ENCODE measurements around the gene HARS2.
"Not testable (repeated sequence)": the region's sequence is repeated elsewhere in the genome, so short reads cannot be mapped to it uniquely, and the experiment has no call there.

HARS2 gene

DNA sequence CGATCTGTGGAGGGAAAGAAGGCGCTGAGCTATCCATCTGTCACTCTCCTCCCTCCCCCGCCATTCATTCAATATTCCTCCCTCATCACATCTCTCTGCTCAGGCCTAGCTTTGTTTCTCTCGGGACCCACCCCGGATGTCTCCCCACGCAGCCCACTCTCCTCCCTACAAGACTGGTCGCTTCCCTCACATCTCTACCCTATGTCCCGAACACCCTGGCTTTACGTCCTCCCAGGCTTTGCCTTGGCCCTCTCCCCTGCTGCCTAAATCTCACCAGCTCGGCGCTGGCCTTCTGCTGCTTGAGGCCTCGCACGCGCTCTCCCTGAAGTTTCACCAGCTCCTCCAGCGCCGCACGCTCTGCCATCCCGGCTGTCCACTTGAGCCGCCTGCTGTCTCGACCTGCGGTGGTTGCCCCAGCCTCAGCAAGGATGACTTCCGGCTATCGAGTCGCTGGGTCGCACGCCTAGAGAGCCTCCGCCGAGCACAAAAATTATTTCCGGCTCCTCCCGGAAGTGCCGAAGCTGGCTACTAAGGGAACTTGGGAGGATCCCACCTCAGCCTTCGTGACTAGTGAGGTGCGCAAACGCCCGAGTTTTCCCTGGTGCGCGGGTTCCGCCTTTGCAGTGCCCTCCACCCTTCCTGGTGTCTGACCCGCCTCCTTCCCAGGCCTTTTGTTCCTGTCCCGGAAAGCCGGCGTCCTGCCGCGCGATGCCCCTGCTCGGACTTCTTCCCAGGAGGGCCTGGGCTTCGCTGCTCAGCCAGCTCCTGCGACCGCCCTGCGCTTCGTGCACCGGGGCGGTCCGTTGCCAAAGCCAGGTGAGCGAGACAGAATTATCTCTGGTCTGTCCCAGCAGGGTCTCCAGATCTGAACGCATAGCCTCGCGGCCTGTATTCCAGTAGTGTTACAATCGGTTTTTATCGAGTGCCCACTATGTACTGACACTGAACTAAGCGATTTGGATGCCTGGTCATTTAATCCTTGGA is at the start of gene HARS2, which contains the start of gene HARS1:
HARS2 (plus strand) TSS at position 515 of the 984 bp plus-strand sequence; CDS start at position 709, 194 bp downstream.
HARS1 (minus strand) TSS at position 430 of the 984 bp plus-strand sequence; CDS start at position 364, 66 bp downstream.
- peak; percentile 89 for DNase-seq

DNA sequence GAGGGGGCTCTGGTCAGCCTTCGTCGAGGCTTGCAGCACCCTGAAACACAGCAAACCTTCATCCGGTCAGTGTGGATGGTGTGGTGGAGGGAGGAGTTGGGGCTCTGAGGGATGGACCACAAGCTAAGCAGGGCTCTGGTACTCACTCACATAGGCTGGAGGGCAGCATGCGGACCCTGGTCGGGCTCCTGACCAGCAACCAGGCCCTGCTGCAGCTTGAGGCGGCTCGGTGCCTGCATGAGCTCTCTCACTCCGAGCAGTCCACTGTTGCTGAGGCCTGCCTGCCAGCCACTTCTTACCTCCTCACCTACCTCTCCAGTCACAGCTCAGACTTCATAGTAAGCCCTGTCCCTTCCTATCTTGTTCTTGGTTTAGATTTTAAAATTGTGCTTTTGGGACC is 49.5 kb upstream of the HARS2 start:
- DNase-seq: no peak

- no peak for DNase-seq
Measured at GRCh38 chr5:140642718-140643117, 48.5 kb upstream of the HARS2 start.

DNA sequence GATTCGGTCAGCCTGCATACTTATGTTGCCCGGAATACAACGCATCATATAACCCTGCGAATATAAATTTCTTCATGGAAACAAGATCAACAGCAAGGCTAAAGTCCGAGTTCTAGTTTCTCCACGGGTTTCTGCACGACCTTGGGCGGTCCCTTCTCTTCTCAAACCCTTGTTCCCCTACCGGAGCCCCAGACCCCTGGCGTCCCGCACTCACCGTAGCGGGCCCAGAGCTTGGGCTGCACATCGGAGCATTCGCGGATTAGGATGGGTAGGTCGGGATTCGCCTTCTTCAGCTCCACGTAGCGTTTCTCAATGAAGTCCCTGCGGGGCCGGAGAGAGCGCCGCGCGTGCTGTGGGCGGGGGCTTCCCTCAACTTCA is 44.2 kb upstream of the HARS2 start:
- no peak for DNase-seq

- no peak for DNase-seq
Measured at GRCh38 chr5:140658870-140659269, 32.4 kb upstream of the HARS2 start.

DNA sequence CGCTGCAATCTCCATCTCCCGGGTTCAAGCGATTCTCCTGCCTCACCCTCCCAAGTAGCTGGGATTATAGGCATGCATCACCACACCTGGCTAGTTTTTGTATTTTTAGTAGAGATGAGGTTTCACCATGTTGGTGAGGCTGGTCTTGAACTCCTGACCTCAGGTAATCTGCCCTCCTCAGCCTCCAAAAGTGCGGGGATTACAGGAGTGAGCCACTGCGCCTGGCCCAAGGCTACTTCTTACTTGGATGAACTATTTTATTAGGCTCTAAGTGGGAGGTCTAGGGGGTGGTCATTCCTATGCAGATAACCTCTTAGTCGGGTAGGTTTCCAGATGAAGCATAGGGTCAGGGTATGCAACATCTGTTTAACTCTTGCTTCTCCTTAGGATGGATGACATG is 30.9 kb upstream of the HARS2 start:
- not testable (repeated sequence) for DNase-seq

DNA sequence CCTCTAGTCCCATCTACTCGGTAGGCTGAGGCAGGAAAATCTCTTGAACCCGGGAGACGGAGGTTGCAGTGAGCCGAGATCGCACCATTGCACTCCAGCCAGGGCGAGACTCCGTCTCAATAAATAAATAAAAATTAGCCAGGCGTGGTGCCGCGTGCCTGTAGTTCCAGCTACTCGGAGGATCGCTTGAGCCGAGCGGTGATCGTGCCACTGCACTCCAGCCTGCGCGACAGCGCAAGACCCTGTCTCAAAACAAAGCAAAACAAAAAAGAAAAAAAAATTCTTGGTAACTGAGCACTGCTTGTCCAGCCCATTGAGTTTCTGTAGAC is 27.3 kb upstream of the HARS2 start:
- no peak for DNase-seq

- DNase-seq: peak; percentile 74
Measured at GRCh38 chr5:140664359-140665119, 26.7 kb upstream of the HARS2 start, which contains the start of gene WDR55. Gene WDR55 (plus strand): TSS chr5:140664904. CDS start chr5:140664913, 9 bp downstream.

GRCh38 chr5:140671035-140671434 is 20.2 kb upstream of the HARS2 start:
- DNase-seq: not testable (repeated sequence)

DNA sequence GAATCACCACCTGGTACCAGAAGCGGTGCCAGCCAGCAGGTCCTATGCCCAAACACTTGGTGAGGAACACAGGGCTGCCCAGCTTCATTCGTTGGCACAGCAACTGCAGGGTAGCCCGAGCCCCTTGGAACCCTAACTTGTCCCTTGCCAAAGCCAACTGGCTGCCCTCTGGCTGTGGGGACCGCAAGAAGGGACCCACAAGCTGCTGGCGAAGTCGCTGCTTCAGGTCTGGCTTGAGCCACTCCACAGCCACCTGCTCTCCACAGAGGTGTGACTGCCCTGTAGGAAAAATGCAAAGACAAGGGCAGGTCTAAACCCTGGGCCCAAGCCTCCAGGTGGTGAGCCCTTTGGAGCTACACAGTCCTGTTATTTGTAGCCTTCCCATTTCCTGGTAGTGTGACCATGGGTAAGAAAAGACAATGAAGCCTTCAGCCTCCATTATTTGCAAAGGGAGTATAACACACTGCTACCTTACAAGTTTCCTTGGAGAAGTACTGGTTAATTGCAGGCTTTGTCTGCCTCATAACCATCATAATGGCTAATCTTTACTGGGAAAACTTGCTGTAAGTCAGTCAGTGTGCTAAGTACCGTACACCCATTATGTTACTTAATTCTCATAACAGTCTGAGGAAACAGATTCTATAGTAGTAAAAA is 19.7 kb upstream of the HARS2 start:
- DNase-seq: no peak

DNA sequence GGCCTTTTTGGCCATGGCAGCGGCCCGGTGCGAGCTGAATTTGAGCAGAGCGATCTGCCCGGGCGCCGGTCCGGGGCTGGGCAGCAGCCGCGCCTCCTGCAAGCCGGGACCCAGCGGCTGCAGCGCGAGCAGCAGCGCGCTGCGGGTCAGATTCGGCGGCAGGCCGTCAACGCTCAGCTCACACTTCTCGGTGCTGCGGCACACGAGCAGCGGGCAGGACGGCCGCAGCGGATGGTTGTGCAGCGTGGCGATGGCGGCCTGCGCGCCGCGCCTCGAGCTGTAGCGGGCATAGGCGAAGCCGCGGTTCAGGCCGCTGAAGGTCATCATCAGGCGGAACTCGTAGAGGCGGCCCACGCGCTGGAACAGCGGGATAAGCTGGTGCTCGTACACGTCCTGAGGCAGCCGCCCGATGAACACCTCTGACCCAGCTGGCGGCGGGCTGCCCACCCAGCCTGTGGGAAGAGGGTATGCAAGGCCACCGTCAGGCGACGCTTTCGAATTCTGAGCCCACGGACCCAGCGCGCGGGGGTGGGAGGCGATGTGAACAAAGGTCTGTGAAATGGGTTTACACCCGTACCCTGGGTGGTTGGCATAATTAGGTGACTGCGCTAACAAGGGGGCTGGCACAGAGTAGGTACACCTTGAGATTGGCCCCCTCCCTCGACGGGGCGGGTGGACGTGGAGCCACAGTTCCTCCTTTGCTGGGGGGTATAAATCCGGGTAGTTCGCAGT is 18.6 kb upstream of the HARS2 start:
- DNase-seq: no peak

DNA sequence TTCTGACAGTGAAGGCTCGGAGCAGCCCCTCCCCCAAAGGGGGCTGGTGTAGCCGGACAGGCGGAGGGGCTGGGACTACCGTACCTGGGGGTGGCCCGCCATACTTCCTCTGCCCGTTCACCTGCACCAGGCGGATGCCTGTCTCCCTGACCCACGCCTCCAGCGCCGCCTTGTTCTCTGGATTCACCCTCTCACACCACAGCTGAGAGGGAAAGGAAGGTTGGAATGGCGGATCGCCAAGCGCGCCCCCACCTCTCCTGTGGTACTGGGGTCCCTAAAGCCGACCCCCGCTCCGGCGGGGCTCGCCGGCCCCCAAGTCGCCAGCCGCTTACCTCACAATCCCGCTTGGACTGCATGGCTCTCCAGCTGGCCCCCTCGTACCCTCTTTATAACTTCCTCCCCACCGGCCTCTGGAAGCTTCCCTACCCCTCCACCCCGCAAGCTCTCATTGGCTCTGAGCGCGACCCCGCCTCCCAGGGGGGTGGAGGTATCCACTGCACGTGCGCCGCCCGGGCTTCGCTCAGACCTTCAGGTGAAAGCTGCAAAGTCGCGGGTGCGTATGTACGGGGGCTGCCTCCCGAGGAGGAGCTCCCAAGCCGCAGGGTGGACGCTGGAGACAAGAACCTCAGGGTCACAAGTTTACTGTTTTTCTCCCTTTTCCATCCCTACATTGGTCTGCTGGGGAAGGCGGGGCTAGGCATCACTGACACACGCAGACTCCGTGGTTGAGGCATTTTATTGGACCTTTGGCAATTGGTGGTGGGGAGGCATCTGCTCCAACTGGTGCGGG is 17.9 kb upstream of the HARS2 start, which contains the start of gene DND1:
DND1 (minus strand) TSS at position 390 of the 790 bp plus-strand sequence; CDS start at position 356, 34 bp downstream.
- no peak for DNase-seq

GRCh38 chr5:140674211-140674610 is 17.0 kb upstream of the HARS2 start:
- DNase-seq: no peak

- DNase-seq: no peak
Measured at GRCh38 chr5:140674629-140675028, 16.6 kb upstream of the HARS2 start.

DNA sequence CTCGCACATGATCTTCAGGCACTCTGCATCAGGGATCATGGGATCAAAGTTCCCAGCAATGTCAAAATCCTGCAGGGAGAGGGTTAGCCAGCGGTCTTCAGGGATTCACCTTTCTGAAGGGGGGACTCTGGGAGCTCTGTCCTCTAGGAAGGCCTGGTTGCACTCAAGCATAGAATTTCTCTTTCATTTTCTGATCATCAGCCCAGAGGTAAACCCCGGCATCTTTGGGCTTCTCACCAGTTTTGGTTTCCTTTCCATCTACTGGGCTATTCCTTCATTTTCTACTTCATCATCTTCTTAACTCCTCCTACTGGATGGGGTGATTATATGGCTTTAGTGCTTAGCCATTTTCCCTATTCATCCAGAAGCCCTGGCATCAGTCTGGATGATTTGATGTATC is 13.3 kb upstream of the HARS2 start:
- DNase-seq: no peak

DNA sequence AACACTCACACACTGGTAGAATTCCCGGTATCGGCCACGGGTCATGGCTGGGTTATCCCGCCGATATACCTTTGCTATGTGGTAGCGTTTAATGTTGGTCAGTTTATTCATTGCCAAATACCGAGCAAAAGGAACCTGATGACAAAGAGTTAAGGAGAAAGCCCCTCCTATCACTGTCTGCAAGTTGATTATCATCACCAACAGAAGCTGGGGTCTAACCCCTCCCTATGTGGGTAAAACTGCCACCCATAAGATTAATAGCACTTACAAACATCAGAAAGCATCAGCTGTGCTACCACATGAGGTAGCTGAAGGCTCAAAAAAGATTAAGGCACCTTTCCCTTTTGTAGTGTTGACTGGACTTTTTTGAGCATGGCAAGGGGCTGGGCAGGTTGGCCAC is 12.3 kb upstream of the HARS2 start:
- no peak for DNase-seq

DNA sequence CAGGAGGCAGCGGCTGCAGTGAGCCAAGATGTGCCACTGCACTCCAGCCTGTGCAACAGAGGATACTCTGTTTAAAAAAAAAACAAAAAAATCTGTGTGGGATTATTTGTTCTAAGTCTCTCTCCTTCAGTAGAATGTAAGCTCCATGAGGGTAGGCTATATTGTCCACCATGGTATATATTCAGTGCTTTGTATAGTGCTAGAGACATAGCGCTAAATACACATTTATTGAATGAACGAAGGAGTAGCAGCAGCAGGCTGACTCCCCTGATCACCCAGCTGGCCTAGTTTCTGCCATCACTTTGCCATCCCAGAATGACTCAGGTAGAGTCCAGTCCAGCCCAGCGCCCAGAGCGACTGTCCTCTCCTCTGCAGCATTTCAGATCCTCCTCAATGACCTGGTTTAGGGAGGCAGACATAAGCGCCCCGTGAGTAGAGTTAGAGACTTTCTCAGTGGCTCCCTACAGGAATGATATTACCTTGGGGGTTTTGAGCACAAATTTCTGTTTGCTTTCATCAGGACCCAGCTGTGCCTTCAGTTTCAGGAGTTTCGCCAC is 801 bp upstream of the HARS2 start:
- no peak for DNase-seq

- no peak for DNase-seq
Measured at GRCh38 chr5:140694276-140694675, 3.0 kb downstream of the HARS2 start.

DNA sequence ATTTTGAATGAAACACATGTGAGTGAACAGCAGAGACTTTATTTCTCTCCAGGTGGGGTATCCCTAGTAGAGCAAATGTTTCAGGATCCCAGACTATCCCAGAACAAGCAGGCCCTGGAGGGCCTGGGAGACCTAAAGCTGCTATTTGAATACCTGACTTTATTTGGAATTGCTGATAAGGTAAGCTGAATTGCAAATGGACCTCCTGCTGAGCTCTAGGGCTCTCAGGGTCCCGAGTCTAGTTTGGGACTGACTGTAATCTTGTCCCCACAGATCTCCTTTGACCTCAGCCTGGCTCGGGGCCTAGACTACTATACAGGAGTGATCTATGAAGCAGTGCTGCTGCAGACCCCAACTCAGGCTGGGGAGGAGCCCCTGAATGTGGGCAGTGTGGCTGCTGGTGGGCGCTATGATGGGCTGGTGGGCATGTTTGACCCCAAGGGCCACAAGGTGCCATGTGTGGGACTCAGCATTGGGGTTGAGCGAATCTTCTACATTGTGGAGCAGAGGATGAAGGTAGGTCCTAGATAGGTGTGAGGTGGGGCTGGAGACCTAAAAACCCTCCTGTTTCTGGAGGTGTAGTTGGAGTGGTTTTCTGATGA is 5.7 kb downstream of the HARS2 start:
- DNase-seq: no peak

All from NCI-H446 treated with DMSO at 0.1 percent for 48 hours (cell line).